ENCODE measurements around the gene FBXW10B.
"Not testable (repeated sequence)": the region's sequence is repeated elsewhere in the genome, so short reads cannot be mapped to it uniquely, and the experiment has no call there.

- TF ChIP-seq POLR2AphosphoS5 (IDR thresholded peaks at IDR 0.05; ENCODE audit: low read depth, low read length); PAX5 (IDR thresholded peaks at IDR 0.05; ENCODE audit: insufficient read depth, low read length, severe bottlenecking); POLR2A (IDR thresholded peaks at IDR 0.05; ENCODE audit: low read depth, low read length); TAF1 (IDR thresholded peaks at IDR 0.05; ENCODE audit: low read depth, low read length); SPI1 (IDR thresholded peaks at IDR 0.05; ENCODE audit: low read depth, low read length): not testable (repeated sequence)
Observed at GRCh38 chr17:15645942-15646312, 26.4 kb upstream of the FBXW10B start.
